Stimulated activated CD8-positive, alpha-beta memory T cell treated with anti-CD3 and anti-CD28 coated beads, Interleukin-4, amount 100 ng/mL, for 48 hours (primary cell): ENCODE results near the gene DNAJB6.

Source experiments
- DNase-seq: peaks from one replicate; pipeline ENCODE4 v3.0.0-alpha.2; 2020

The DNAJB6 gene

DNA sequence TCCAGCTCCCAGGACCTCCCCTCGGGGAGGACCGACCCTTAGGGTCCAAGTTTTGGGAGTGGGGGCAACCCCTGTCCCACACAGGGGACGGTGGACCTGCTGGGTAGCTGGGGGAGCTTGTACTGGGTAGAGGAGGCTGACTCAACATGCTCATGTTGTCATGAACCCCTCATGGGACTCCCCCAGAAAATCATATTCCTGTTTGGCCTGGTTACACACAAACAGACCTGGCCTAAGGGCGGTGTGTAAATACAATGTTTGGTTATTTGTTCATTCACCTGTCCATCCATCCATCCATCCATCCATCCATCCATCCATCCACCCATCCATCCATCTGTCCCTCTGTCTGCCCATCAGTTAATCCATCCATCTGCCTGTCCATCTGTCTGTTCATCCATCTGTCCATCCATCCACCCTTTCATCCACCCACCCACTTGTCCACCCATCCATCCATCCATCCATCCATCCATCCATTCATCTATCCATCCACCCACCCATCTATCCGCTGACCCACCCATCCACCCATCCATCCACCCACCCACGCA is 92.9 kb downstream of the DNAJB6 start:
- DNase-seq = no peak

DNA sequence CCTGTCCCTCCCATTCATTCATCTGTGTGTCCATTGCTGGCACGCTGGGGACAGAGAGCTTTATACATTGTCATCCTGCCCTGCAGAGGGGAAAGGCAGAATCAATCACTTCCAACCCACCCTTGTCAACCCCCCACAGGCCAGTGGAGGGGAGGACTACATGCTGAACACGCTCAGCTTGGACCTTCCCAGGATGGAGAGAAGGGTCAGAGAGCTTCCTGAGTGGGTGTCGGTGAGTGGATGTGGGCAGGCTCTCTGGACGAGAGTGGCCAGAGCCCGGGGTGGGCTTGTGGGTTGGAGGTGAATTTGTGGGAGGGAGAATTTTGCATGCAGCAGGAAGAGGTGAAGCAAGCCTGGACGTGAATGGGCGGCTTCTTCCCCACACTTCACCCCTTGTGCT is 93.9 kb downstream of the DNAJB6 start:
- DNase-seq = no peak

DNA sequence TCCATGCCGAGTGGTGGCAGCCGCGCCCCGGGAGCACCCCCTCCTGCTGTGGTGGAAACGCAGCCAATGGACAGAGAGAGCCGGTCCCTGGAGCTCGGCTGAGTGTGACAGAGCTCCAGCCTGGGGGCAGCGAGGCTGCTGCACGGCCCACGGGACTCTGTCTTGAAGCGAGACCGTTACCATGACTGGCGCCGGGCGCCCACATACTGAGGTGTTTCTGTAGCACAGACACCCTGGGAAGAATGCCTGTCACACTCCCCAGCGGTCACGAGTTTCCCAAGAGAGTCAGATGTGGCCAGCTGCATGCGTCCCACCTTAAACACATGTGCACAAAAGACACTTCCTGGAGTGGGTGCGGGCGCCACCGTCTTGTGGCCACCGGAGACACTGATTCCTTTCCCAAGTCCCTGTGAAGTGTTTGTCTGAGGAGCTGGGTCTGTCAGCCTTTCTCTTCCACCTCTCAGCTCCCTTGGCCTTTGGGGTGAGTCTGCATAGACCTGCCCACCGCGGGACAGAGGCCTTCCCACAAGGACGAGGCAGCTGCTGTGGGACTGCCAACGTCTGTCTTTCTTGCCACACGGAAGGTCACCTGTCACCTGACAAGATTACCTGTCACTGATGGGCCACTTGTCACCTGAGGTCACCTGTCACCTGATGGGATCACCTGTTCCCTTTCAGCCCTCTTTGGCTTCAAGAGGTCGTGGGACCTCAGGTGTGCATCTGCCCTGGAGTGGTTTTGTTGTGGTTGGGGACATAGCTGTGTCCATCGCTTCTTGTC is 94.6 kb downstream of the DNAJB6 start:
- DNase-seq = no peak

DNA sequence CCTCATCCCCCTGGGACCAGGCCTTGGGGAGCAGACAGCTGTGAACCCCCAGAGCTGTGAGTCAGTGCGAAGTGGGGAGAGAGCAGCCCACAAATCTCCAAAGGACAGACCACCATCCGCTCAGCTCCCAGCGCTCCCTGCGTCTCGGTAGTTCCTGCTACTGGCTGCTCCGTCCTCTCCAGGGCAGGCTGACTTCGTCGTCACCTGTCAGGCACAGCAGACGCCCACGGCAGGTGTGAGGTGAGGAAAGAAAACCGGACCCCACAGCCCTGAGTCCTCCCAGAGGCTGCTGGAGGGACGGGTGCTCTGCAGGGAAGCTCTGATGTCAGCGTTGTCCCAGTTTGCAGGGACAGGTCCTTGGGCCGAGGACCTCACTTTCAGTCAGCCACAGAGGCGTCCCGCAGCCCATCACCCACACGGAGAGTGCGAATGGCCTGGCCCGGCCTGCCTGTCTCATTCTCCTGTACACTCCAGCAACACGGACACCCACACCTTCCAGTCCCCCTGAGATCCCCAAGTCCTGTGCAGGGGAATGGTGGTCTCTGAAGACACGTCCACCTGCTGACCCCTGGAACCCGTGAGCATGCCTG is 95.2 kb downstream of the DNAJB6 start:
- DNase-seq = no peak

DNA sequence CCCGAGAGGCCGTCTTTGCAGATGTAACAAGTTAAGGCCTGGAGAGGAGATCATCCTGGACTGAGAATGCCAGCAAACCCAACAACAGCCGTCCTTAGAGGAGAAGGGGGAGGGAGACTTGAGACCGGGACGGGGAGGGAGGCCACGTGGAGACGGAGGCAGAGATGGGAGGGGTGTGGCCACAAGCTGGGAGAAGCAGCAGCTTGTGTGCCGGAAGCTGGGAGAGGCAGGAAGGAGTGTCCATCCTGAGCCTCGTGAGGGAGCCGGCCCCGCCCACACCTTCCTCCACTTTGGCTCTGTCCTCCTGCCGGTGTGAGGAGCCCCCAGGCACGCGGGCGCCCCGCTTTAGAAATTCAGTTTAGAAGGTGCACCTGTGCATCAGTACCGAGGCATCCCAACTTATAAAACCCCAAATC is 95.7 kb downstream of the DNAJB6 start:
- DNase-seq = peak; percentile 38

DNA sequence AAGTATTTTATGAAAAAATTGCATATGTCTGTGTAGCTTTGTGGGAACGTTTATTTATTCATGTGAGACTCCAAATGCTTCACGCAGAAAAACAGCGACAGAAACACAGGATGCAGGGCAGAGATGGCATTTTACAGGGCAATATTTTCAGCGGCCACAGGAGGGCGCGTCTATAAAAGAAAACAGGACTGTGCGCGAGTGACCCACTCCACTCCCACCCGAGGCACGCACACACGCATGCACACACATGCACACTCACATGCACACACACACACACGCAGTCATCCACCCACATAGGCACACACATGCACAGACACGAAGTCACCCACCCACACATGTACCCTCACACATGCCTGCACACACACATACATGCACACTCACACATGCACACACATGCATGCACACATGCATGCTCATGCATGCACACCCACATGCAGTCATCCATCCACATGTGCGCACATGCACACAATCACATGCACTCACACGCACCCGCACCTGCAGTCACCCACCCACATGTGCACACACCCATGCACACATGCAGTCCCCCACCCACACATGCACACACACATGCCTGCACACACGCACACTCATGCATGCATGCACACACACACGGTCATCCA is 96.3 kb downstream of the DNAJB6 start:
- peak; percentile 75 for DNase-seq

DNA sequence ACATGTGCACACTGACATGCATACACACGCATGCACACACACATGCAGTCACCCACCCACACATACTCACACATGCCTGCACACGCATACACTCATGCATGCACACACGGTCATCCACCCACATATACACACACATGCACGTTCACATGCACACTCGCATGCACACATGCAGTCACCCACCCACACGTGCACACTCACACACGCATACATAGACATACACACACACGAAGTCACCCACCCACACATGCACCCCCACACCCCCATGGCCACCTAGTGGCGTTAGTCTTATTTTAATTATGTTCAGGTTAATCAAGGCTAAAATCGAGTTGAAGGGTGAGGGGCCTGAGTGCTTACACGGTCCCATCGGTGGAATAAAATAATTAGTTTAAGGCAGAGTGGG is 96.8 kb downstream of the DNAJB6 start:
- no peak for DNase-seq

DNA sequence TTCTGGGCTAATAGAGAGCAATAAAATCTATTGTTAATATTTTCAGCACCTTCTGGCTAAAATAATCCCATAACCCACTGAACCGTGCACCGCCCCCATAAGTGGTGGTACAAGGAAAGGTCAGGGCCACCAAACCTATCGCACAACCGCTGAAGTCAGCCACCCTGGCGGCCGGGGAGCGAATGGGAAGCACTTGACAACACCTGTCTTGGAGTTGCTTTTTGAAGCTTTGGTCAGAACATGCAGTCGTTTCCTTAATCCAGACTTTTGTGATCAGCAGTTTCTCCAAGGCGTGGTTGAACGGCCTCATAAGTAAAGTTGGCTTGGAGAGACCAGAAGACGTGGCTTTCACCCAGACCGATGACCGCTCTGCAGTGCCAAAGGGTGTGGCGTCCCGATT is 97.4 kb downstream of the DNAJB6 start:
- DNase-seq = no peak

DNA sequence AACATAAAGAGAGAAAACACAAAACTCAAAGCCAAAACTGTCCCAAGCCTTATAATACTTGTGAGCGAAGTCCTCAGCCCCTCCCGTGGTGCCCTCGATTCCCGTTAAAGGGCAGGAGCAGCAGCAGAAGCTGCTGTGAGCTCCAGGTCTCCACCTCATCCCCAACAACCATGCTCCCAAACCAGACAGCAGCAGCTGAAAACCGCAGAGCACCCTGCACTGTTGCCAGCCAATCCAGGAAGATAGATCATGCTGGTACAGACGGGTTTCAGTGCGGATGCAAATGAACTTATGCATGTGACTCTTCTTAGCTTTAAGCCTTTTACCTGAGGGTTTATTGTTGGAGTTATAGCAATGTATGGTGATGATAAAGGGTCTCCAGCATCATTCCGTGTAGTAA is 97.9 kb downstream of the DNAJB6 start:
- DNase-seq = no peak

DNA sequence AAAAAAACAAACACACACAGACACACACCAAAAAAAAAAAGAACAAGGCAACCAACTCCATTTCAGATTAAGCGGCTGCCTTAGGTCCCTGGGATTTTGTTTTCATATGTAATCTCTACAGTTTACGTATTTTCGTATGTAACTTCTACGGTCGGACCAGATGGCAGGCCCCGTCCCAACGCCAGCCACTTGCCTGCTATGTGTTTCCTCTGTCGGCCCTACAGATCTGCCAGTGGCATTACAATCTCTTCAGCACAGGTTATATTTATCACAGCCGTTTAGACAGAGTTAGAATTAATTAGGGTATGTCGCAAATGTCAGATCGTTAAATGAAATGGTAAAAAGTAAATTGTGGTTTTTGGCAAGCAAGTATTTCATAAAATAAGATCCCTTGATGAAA is 99.3 kb downstream of the DNAJB6 start:
- DNase-seq = no peak

DNA sequence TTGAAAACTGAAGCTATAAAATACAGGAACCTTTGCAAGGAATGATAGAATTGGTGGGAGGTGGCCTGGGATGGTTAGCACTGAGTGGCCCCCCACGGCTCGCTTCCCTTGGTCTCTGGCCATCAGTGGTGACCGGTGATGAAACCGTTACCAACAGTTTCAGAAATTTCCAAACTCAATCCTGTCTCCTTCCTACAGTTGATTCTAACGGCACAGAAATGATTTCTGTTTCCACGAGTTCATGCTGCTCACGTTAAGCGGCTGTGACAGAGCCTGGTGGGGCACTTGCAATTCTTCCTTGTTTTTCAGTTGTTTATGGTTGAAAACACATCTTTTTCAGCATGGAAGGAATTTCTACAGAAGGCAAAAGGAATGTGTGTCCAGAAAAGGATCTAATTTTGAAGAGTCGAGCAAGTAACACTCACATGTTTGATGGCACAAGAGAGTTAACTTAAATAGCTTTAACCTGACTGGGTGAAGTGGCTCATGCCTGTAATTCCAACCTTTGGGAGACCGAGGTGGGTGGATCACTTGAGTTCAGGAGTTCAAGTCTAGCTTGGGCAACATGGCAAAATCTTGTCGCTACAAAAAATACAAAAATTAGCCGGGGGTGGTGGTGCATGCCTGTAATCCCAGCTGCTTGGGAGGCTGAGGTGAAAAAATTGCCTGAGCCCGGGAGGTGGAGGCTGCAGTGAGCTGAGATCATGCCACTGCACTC is 100.1 kb downstream of the DNAJB6 start:
- no peak for DNase-seq

DNA sequence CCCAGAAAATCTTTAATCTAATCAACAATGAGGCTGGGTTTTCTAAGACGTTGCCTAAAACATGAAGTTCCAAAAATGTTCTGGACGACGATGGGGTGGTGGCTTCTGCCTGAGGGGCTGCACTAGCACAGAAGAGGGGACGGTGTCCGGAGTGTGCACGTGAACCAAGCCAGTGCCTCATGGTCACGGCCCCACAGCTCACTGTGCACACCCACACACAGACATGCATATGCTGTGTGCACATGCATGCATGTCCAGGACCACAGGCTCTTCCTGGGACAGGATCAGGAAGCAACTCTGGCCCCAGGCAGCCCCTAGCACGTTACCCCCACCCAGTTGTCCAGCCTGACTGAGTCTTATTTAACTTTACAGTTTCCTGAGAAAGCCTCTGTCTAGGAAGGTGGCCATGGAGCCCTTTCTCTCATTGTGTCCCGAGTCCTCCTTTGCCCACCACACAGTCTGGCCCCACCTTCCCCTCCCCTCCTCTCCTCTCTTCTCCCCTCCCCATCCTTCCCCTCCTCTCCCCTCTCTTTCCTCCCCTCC is 100.8 kb downstream of the DNAJB6 start:
- DNase-seq = no peak

DNA sequence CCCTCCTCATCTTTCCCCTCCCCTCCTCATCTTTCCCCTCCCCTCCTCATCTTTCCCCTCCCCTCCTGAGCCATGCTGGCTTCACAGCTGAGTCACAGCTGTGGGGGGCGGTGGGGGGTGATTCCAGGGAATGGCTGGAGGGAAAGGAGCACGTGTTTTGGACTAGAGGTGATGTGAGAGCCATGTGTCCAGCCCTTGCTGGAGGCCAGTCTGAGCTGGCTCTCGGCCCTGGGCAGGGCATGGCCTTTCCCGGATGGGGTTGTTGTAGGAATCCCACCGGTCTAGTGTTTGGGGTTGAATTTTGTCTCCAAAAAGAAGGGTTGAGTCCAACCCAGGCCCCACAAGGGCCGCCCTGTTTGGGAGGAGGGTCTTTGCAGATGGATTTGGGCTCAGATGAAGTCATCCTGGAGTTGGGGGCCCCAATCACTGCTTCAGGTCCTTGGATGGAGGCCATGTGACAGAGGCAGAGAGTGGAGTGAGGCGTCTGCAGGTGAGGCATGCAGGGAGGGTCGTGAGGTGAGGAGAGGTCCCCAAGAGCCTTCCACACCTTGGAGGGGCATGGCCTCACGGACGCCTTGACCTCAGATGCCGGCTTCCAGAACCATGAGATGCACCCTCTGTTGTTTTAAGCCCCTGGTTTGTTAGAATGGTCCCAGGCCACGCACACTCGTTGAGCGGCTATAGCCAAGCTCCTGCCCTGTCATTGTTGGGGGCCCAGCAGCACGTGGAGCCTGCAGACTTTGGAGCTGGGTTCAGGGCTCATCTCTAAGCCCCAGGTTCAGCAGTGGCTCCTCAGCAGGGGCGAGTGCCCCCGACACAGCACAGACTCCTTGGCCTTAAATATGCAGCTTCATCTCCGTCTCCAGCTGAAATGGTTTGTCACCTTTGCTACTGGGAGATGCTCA is 101.6 kb downstream of the DNAJB6 start:
- DNase-seq = no peak

DNA sequence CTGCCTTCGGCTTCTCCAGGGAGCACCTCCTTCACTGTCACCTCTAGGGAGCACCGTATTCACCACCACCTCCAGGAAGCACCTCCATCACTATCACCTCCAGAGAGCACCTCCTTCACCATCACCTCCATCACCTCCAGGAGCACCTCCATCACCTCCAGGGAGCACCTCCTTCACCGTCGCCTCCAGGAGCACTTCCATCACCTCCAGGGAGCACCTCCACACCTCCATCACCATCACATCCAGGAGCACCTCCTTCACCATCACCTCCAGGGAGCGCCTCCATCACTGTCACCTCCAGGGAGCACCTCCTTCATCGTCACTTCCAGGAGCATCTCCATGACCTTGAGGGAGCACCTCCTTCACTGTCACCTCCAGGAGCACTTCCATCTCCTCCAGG is 102.3 kb downstream of the DNAJB6 start:
- DNase-seq = no peak

DNA sequence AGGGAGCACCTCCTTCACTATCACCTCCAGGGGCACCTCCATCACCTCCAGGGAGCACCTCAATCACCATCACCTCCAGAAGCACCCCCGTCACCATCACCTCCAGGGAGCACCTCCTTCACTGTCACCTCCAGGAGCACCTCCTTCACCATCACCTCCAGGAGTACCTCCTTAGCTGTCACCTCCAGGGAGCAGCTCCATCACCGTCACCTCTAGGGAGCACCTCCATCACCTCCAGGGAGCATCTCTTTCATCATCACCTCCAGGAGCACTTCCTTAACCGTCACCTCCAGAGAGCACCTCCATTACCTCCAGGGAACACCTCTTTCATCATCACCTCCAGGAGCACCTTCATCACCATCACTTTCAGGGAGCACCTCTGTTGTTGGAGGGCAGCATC is 103.0 kb downstream of the DNAJB6 start:
- no peak for DNase-seq

DNA sequence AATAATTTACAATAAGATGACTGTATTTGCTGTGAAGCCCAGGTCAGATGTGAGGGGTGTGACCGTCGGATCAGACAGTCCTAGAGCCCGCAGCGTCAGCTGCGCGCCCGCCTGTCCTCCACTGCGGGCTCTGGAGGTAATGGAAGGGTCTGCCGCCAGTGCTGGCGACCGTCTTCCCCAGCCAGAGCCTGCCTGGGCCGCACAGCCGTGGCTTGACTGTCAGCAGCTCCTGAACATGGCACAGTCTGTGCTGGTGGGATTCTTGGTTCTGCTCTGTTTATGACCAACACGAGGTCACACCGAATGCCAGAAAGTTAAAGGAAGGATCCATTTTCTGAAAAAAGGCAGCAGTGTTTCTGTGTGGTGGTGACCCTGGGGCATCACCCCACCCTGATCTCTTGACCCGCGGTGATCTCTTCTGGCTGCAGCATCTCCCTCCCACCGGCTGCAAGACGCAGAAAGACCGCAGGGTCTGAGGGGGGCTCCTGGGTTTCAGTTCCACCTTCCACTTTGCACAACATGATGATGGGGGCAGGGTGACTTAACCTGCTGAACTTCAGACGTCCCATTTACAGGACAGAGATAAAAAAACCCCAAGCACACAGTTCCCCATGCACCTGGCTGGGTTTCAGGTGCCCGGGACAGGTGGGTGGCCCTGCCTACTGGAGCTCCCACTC is 103.7 kb downstream of the DNAJB6 start:
- DNase-seq = peak; percentile 4

DNA sequence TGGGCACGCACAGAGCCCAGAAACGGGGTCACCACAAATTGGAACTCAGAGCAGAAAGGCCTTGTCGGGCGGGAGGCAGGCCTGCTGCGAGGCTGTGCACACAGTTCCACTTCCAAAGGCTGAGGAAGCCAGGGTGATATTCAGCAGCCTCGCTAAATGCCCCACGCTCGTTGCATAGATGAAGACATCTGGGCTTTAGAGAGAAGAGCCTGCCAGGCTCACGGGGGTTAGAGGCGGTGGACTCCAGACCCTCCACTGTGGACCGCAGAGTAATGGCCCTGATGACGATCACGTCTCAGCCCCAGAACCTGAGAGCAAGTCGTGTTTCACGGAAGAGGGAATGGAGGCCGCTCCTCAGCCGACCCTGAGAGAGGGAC is 104.2 kb downstream of the DNAJB6 start:
- peak; percentile 7 for DNase-seq

DNA sequence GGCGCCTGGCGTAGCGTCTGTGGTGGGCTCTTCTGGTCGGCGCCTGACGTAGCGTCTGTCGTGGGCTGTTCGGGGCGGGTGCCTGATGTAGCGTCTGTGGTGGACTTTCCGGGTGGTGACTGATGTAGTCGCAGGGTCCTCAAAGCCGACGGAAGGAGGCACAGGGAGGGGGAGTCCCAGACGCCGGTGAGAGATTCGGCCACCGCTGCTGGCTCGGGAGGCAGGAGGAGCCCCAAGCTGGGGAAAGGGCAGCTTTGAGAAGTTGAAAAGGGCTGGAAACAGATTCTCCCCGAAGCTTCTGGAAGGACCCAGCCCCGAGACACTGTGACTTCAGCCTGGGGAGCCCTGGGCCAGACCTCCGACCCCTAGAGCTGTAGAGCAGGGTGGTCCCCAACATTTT is 105.7 kb downstream of the DNAJB6 start:
- no peak for DNase-seq

DNA sequence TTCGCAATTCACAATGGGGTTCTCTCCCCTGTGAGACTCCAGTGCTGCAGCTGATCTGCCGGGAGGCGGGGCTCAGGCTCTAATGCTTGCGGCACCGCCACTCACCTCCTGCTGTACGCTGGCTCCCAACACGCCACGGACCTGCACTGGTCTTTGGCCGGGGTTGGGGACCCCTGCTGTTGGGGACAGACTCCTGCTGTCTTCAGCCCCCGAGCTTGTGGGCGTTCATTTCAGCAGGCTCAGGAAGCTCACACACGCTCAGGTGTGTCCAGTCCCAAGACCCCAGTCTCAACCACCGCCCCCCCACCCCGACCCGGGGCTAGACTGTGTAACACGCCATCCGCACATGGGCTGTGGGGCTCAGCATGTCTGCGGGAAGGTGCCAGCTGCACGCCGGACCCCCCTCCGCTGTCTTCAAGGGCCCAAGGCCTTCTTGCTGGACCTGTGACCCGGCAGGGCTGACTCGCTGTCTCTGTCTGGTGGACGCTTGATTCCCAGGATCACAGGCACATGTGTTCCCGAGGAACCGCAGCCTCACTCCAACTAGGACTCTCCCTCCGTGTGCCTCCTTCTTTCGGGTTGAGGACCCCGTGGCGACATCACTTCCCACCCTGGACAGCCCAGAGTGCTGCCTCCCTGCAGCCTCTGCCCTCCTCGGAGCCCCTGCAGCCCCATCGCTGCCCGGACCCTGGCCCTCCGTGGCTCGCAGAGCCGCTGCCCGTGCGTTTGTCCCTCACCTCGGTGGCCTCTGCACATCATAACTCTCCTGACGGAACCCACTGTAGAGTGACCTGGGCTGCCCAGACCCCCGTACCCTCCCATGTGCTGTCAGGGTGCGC is 106.4 kb downstream of the DNAJB6 start:
- DNase-seq = no peak

DNA sequence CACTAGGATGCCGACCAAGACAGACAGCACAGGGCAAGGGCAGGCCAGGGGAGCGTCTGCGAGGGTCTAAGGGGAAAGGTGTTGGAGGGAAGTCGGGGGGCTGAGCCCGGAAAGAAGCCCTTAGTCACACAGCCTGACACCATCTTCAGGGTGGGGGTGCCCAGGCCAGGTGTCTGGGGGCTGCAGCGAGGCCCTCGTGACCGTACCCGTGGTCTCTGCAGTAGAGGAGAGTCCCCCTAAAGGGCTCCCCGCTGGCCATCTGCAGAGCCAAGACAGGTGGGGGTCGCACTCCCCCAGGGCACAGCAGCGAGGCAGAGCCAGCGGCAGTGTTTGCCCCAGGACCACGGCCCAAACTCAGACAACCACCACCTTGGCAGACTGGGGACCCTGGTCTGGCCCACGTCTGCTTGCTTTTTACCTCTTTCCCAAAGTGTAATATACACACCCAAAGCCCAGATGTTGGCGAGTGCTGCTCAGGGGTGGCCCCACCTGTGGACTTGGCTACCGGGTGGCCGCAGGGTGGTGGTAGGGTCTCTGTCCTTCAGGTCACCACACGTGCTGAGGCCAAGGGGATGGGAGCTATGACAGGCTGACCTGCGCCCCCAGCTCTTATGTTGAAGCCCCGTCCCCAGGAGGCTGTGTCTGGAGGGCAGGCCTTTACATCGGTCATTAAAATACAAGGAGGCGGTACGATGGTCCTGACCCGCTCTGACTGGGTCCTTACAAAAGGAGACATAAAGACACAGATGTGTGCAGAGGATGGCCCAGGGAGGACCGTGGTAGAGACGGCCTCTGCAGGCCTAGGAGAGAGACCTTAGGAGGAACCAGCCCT is 107.4 kb downstream of the DNAJB6 start:
- DNase-seq = no peak
